ENCODE data around the gene DNAAF6. TPM values are rescaled to one million over a fixed set of nuclear protein-coding genes. Genes with fewer than 3 reads are reported as not detected.

DNAAF6 gene
- polyA plus RNA-seq, 1 of the 3 experiments (the other 2 are of a cell fraction) = not detected

GRCh38 chrX:107199491-107199890 is 6.9 kb upstream of the DNAAF6 start:
- H3K9me2 ChIP-seq = no peaks in the 10 kb centered on the region
- H2AFZ ChIP-seq (ENCODE audit: low read depth) = no peak overlapping the region
- no peaks in the 10 kb centered on the region for H3K4me1 ChIP-seq (ENCODE audit: control insufficient read depth in 1 of 2, insufficient read depth in 2 of 2, low read depth in 1 of 2, low read length in 1 of 2)
- CTCF ChIA-PET = no interaction called here
- no peak overlapping the region for H3K4me3 ChIP-seq (ENCODE audit: low read depth in 2 of 2, low read length in 1 of 2)
- no peak overlapping the region for H3K27ac ChIP-seq (ENCODE audit: low read depth in 2 of 2, low read length in 1 of 2)
- no peaks in the 10 kb centered on the region; the same call in 1 of the 2 replicates for H3K27me3 ChIP-seq (ENCODE audit: insufficient read depth)
- H3K9ac ChIP-seq = no peak overlapping the region
- no peak overlapping the region for H3K4me2 ChIP-seq
- no peaks in the 10 kb centered on the region for H3K36me3 ChIP-seq (replicated peaks in 1 of 2; ENCODE audit: control insufficient read depth in 1 of 2, insufficient read depth in 2 of 2, low read length in 1 of 2)
- no peaks in the 10 kb centered on the region for H3F3A ChIP-seq (replicated peaks; ENCODE audit: insufficient read depth)
- DNase-seq = no peak
- WGBS (ENCODE audit: low lambda C conversion rate) = 45% methylated on average over 3 of the region's 3 CpGs
- H3K9me3 ChIP-seq = no peaks in the 10 kb centered on the region
- H4K20me1 ChIP-seq (ENCODE audit: insufficient read depth) = no peaks in the 10 kb centered on the region
- no peak for TF ChIP-seq SIN3A (IDR thresholded peaks at IDR 0.05; ENCODE audit: borderline replicate concordance, low read depth, low read length)
- TF ChIP-seq MXI1 (IDR thresholded peaks at IDR 0.05; ENCODE audit: low read depth, low read length) = no peak
- no peak for TF ChIP-seq CHD2 (IDR thresholded peaks at IDR 0.05; ENCODE audit: low read length, partially characterized antibody)
- no peak for TF ChIP-seq NRF1 (IDR thresholded peaks at IDR 0.05; ENCODE audit: low read depth, low read length)
- no peak for TF ChIP-seq ZBTB33 (IDR thresholded peaks at IDR 0.05; ENCODE audit: borderline replicate concordance, low read depth)
- TF ChIP-seq, protein P1, sequence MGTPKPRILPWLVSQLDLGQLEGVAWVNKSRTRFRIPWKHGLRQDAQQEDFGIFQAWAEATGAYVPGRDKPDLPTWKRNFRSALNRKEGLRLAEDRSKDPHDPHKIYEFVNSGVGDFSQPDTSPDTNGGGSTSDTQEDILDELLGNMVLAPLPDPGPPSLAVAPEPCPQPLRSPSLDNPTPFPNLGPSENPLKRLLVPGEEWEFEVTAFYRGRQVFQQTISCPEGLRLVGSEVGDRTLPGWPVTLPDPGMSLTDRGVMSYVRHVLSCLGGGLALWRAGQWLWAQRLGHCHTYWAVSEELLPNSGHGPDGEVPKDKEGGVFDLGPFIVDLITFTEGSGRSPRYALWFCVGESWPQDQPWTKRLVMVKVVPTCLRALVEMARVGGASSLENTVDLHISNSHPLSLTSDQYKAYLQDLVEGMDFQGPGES (IDR thresholded peaks at IDR 0.05; ENCODE audit: low read depth, low read length) = no peak
- TF ChIP-seq MAX (IDR thresholded peaks at IDR 0.05; ENCODE audit: low read depth) = no peak
- TF ChIP-seq USF1 (IDR thresholded peaks at IDR 0.05; ENCODE audit: borderline replicate concordance, low read depth) = no peak
- no peak for TF ChIP-seq MEF2A (IDR thresholded peaks at IDR 0.05; ENCODE audit: borderline replicate concordance, low read depth)
- TF ChIP-seq, protein P2, sequence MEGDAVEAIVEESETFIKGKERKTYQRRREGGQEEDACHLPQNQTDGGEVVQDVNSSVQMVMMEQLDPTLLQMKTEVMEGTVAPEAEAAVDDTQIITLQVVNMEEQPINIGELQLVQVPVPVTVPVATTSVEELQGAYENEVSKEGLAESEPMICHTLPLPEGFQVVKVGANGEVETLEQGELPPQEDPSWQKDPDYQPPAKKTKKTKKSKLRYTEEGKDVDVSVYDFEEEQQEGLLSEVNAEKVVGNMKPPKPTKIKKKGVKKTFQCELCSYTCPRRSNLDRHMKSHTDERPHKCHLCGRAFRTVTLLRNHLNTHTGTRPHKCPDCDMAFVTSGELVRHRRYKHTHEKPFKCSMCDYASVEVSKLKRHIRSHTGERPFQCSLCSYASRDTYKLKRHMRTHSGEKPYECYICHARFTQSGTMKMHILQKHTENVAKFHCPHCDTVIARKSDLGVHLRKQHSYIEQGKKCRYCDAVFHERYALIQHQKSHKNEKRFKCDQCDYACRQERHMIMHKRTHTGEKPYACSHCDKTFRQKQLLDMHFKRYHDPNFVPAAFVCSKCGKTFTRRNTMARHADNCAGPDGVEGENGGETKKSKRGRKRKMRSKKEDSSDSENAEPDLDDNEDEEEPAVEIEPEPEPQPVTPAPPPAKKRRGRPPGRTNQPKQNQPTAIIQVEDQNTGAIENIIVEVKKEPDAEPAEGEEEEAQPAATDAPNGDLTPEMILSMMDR (IDR thresholded peaks at IDR 0.05) = no peak
- TF ChIP-seq RAD21 (IDR thresholded peaks at IDR 0.05; ENCODE audit: low read length) = no peak
- TF ChIP-seq FOSL2 (IDR thresholded peaks at IDR 0.05; ENCODE audit: borderline replicate concordance, low read depth) = no peak
- no peak for TF ChIP-seq JUND (IDR thresholded peaks at IDR 0.05)
- TF ChIP-seq RXRA (IDR thresholded peaks at IDR 0.05; ENCODE audit: borderline replicate concordance, low read depth) = no peak
- TF ChIP-seq EZH2phosphoT487 (IDR thresholded peaks at IDR 0.05; ENCODE audit: borderline replicate concordance, low read depth) = no peak
- no peak for TF ChIP-seq SMC3 (IDR thresholded peaks at IDR 0.05; ENCODE audit: low read depth, low read length)
- no peak for TF ChIP-seq FOXJ3 (CRISPR knock-in tag; IDR thresholded peaks at IDR 0.05)
- POLR2A ChIA-PET = no interaction called here
- no peaks in the 10 kb centered on the region for H3K79me2 ChIP-seq (ENCODE audit: insufficient read depth)

Data from SK-N-SH (cell line).